HEK293 (cell line): ENCODE results near the gene SEMA4D.

ENCODE experiments used
- CTCF ChIA-PET: fragments of 350-600 bp; formaldehyde crosslinking; extraction: SDS; loops from one replicate; lab custom pipeline; 2021; ENCODE audit warnings: antibody characterized with exemption; lab: Yijun Ruan, JAX
- POLR2A ChIA-PET: fragments of 300-600 bp; formaldehyde crosslinking; extraction: SDS; loops from one replicate; lab custom pipeline; 2020; ENCODE audit warnings: antibody characterized with exemption, inconsistent platforms; lab: Yijun Ruan, JAX
- H3K27ac ChIP-seq: fragments of 200-500 bp; sonication (Bioruptor generic); 2 replicates; pipeline ENCODE4 v1.5.1; 2014; ENCODE audit warnings: low read depth, low read length, control low read depth, inconsistent platforms; ENCODE audit errors: extremely low read depth
- H3K36me3 ChIP-seq, 2 experiments: fragments of 200-500 bp in 1 of 2; sonication (Bioruptor generic) in 1 of 2; 1 replicate in 1 of 2; 2 replicates in 1 of 2; pipeline ENCODE4 v1.5.1; 2014 to 2017; ENCODE audit warnings: inconsistent platforms in 2 of 2, low read length in 2 of 2; ENCODE audit not compliant: control insufficient read depth in 2 of 2, insufficient read depth in 1 of 2
- H3K4me1 ChIP-seq: fragments of 200-500 bp; sonication (Bioruptor generic); 2 replicates; pipeline ENCODE4 v1.5.1; 2014; ENCODE audit warnings: mild to moderate bottlenecking, low read length, inconsistent platforms; ENCODE audit not compliant: control insufficient read depth, insufficient read depth
- H3K4me3 ChIP-seq: 2 replicates; pipeline ENCODE4 v1.5.1; 2011; ENCODE audit warnings: low read depth, mild to moderate bottlenecking, control low read depth, low read length, moderate library complexity
- H3K9me3 ChIP-seq: fragments of 200-500 bp; sonication (Bioruptor generic); 2 replicates; pipeline ENCODE4 v1.5.1; 2014; ENCODE audit warnings: low read depth, low read length, inconsistent platforms; ENCODE audit not compliant: control insufficient read depth, insufficient read depth
- BCL11B ChIP-seq: fragments of 450-650 bp; formaldehyde crosslinking; IDR thresholded peaks from 2 replicates; pipeline ENCODE4 v1.5.1; 2016; ENCODE audit warnings: low read depth, missing biosample characterization, missing genetic modification characterization
- GFI1B ChIP-seq: fragments of 450-650 bp; formaldehyde crosslinking; IDR thresholded peaks from 2 replicates; pipeline ENCODE4 v1.5.1; 2016; ENCODE audit warnings: missing biosample characterization, missing genetic modification characterization
- GLI2 ChIP-seq: fragments of 450-650 bp; formaldehyde crosslinking; IDR thresholded peaks from 2 replicates; pipeline ENCODE4; 2017; ENCODE audit warnings: missing biosample characterization, missing genetic modification characterization, low read depth, borderline replicate concordance
- HOXC10 ChIP-seq: sonication (generic); formaldehyde crosslinking; IDR thresholded peaks from 2 replicates; pipeline ENCODE4 v1.8.1; 2023; ENCODE audit warnings: mild to moderate bottlenecking, missing genetic modification reagents
- KLF8 ChIP-seq: fragments of 450-650 bp; formaldehyde crosslinking; IDR thresholded peaks from 2 replicates; pipeline ENCODE4 v1.5.1; 2016; ENCODE audit warnings: missing biosample characterization, missing genetic modification characterization
- REPIN1 ChIP-seq: fragments of 450-650 bp; formaldehyde crosslinking; IDR thresholded peaks from 2 replicates; pipeline ENCODE4 v1.5.1; 2017; ENCODE audit warnings: missing biosample characterization, missing genetic modification characterization, low read depth
- SCRT1 ChIP-seq: fragments of 450-650 bp; formaldehyde crosslinking; IDR thresholded peaks from 2 replicates; pipeline ENCODE4 v1.5.1; 2016; ENCODE audit warnings: missing biosample characterization, missing genetic modification characterization, borderline replicate concordance
- WT1 ChIP-seq: fragments of 450-650 bp; formaldehyde crosslinking; IDR thresholded peaks from 2 replicates; pipeline ENCODE4 v1.5.1; 2016; ENCODE audit warnings: missing biosample characterization, missing genetic modification characterization
- YY2 ChIP-seq: fragments of 450-650 bp; formaldehyde crosslinking; IDR thresholded peaks from 2 replicates; pipeline ENCODE4 v1.5.1; 2016; ENCODE audit warnings: missing biosample characterization, missing genetic modification characterization
- ZBTB7A ChIP-seq: fragments of 450-650 bp; formaldehyde crosslinking; IDR thresholded peaks from 2 replicates; pipeline ENCODE4 v1.5.1; 2016; ENCODE audit warnings: low read depth, missing biosample characterization, missing genetic modification characterization
- ZIC2 ChIP-seq: fragments of 450-650 bp; formaldehyde crosslinking; IDR thresholded peaks from 2 replicates; pipeline ENCODE4 v1.5.1; 2016; ENCODE audit warnings: missing biosample characterization, missing genetic modification characterization
- ZNF16 ChIP-seq: fragments of 450-650 bp; formaldehyde crosslinking; IDR thresholded peaks from 2 replicates; pipeline ENCODE4 v1.5.1; 2016; ENCODE audit warnings: low read depth, missing biosample characterization, missing genetic modification characterization
- ZNF18 ChIP-seq: fragments of 450-650 bp; formaldehyde crosslinking; IDR thresholded peaks from 2 replicates; pipeline ENCODE4 v1.5.1; 2016; ENCODE audit warnings: missing biosample characterization, missing genetic modification characterization
- ZNF23 ChIP-seq: fragments of 450-650 bp; formaldehyde crosslinking; IDR thresholded peaks from 2 replicates; pipeline ENCODE4 v1.5.1; 2016; ENCODE audit warnings: missing biosample characterization, missing genetic modification characterization, borderline replicate concordance
- ZNF280D ChIP-seq: fragments of 450-650 bp; formaldehyde crosslinking; IDR thresholded peaks from 2 replicates; pipeline ENCODE4 v1.5.1; 2016; ENCODE audit warnings: missing biosample characterization, missing genetic modification characterization
- ZNF292 ChIP-seq: fragments of 450-650 bp; formaldehyde crosslinking; IDR thresholded peaks from 2 replicates; pipeline ENCODE4 v1.5.1; 2016; ENCODE audit warnings: low read depth, missing biosample characterization, missing genetic modification characterization, borderline replicate concordance
- ZNF37A ChIP-seq: fragments of 450-650 bp; IDR thresholded peaks from 2 replicates; pipeline ENCODE4 v1.5.1; 2018; ENCODE audit warnings: missing biosample characterization, missing genetic modification characterization
- ZNF394 ChIP-seq: fragments of 450-650 bp; formaldehyde crosslinking; IDR thresholded peaks from 2 replicates; pipeline ENCODE4 v1.5.1; 2016; ENCODE audit warnings: missing biosample characterization, missing genetic modification characterization, mild to moderate bottlenecking, moderate library complexity, borderline replicate concordance
- ZNF416 ChIP-seq: fragments of 450-650 bp; formaldehyde crosslinking; IDR thresholded peaks from 2 replicates; pipeline ENCODE4 v1.5.1; 2016; ENCODE audit warnings: missing biosample characterization, missing genetic modification characterization
- ZNF426 ChIP-seq: fragments of 450-650 bp; formaldehyde crosslinking; IDR thresholded peaks from 2 replicates; pipeline ENCODE4 v1.5.1; 2017; ENCODE audit warnings: missing biosample characterization, missing genetic modification characterization, mild to moderate bottlenecking, inconsistent platforms, moderate library complexity
- ZNF521 ChIP-seq: fragments of 450-650 bp; formaldehyde crosslinking; IDR thresholded peaks from 2 replicates; pipeline ENCODE4 v1.5.1; 2017; ENCODE audit warnings: missing biosample characterization, mild to moderate bottlenecking, missing genetic modification characterization
- ZNF529 ChIP-seq: fragments of 450-650 bp; formaldehyde crosslinking; IDR thresholded peaks from 2 replicates; pipeline ENCODE4 v1.5.1; 2017; ENCODE audit warnings: missing genetic modification characterization, missing biosample characterization; ENCODE audit not compliant: insufficient replicate concordance
- ZNF558 ChIP-seq: fragments of 450-650 bp; formaldehyde crosslinking; IDR thresholded peaks from 2 replicates; pipeline ENCODE4 v1.5.1; 2016; ENCODE audit warnings: missing biosample characterization, missing genetic modification characterization
- ZNF624 ChIP-seq: fragments of 450-650 bp; formaldehyde crosslinking; IDR thresholded peaks from 2 replicates; pipeline ENCODE4 v1.5.1; 2017; ENCODE audit warnings: missing biosample characterization, missing genetic modification characterization
- ZNF664 ChIP-seq: fragments of 450-650 bp; formaldehyde crosslinking; IDR thresholded peaks from 2 replicates; pipeline ENCODE4 v1.5.1; 2016; ENCODE audit warnings: missing biosample characterization, missing genetic modification characterization
- ZSCAN23 ChIP-seq: fragments of 450-650 bp; formaldehyde crosslinking; IDR thresholded peaks from 2 replicates; pipeline ENCODE4 v1.5.1; 2016; ENCODE audit warnings: missing biosample characterization, missing genetic modification characterization
- ZSCAN30 ChIP-seq: fragments of 450-650 bp; IDR thresholded peaks from 2 replicates; pipeline ENCODE4 v1.5.1; 2018; ENCODE audit warnings: missing biosample characterization, mild to moderate bottlenecking, missing genetic modification characterization, moderate library complexity
- TF ChIP-seq, protein P1 (sequence below): fragments of 450-650 bp; formaldehyde crosslinking; IDR thresholded peaks from 2 replicates; pipeline ENCODE4 v1.5.1; 2016; ENCODE audit warnings: missing biosample characterization, missing genetic modification characterization
- TF ChIP-seq, protein P2 (sequence below): fragments of 450-650 bp; formaldehyde crosslinking; IDR thresholded peaks from 2 replicates; pipeline ENCODE4 v1.5.1; 2017; ENCODE audit warnings: missing biosample characterization, mild to moderate bottlenecking, missing genetic modification characterization, moderate library complexity

Gene SEMA4D

DNA sequence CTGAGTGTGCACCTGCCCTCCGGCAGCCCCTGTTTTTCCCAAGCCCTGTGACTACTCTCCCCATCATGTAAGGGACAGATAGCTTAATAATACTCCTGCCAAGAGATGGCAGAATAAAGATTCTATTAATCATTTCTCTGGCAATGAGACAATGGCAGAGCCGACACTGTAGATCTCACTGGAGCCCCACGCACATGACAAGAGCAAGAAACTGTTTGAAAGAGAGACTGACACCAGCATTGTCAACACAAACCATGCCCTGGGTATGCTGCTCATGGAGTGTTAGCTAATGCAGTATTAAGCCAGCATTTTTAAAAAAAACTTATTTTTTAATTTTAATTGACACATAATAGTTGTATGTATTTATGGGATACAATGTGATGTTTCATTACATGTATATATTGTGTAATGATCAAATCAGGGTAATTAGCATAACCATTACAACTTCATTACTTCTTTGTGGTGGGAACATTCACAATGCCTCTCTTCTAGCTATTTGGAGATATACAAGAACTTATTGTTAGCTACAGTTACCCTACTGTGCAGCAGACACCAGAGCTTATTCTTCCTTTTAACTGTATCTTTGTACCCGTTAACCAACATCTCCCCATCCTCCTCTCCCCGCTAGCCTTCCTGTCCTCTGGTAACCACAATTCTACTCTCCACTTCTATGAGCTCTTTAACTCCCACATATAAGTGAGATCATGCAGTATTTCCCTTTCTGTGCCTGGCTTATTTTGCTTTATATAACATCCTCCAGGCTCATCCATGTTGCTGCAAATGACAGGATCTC lies 31.5 kb upstream of the SEMA4D start:
- Histone ChIP-seq H3K4me1 (no peaks in the 10 kb centered on the region), H3K4me3 (no peak overlapping the region), H3K36me3 (no peaks in the 10 kb centered on the region)
- POLR2A ChIA-PET, result no interaction called here
- CTCF ChIA-PET, result interaction anchor here (0.6 to 3.9 kb wide), 4 partner anchors 9 to 578 kb away, joined by 3 to 25 read pairs (median 4); no protein-coding TSS in a partner anchor
- TF ChIP-seq ZNF558, result no peak
- TF ChIP-seq, protein P1, sequence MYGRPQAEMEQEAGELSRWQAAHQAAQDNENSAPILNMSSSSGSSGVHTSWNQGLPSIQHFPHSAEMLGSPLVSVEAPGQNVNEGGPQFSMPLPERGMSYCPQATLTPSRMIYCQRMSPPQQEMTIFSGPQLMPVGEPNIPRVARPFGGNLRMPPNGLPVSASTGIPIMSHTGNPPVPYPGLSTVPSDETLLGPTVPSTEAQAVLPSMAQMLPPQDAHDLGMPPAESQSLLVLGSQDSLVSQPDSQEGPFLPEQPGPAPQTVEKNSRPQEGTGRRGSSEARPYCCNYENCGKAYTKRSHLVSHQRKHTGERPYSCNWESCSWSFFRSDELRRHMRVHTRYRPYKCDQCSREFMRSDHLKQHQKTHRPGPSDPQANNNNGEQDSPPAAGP (tag by site-specific recombination), result no peak
- no peak for TF ChIP-seq ZNF18
- no peak for TF ChIP-seq ZNF16 (tag by site-specific recombination)
- TF ChIP-seq REPIN1 (tag by site-specific recombination), result no peak
- no peak for TF ChIP-seq ZNF394 (tag by site-specific recombination)
- TF ChIP-seq, protein P2, sequence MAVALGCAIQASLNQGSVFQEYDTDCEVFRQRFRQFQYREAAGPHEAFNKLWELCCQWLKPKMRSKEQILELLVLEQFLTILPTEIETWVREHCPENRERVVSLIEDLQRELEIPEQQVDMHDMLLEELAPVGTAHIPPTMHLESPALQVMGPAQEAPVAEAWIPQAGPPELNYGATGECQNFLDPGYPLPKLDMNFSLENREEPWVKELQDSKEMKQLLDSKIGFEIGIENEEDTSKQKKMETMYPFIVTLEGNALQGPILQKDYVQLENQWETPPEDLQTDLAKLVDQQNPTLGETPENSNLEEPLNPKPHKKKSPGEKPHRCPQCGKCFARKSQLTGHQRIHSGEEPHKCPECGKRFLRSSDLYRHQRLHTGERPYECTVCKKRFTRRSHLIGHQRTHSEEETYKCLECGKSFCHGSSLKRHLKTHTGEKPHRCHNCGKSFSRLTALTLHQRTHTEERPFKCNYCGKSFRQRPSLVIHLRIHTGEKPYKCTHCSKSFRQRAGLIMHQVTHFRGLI (tag by site-specific recombination), result no peak
- TF ChIP-seq ZNF664, result no peak
- TF ChIP-seq ZNF37A, result no peak
- no peak for TF ChIP-seq ZBTB7A (tag by site-specific recombination)
- no peak for TF ChIP-seq SCRT1 (tag by site-specific recombination)
- no peak for TF ChIP-seq ZNF521 (tag by site-specific recombination)
- TF ChIP-seq ZIC2 (tag by site-specific recombination), result no peak
- no peak for TF ChIP-seq BCL11B (tag by site-specific recombination)
- TF ChIP-seq ZNF416 (tag by site-specific recombination), result no peak
- TF ChIP-seq ZNF529 (tag by site-specific recombination), result no peak
- TF ChIP-seq ZNF23 (tag by site-specific recombination), result no peak
- no peak for TF ChIP-seq ZNF426 (tag by site-specific recombination)
- TF ChIP-seq, all 188 proteins: peak for 0
- no peaks in the 10 kb centered on the region for H3K9me3 ChIP-seq
- no peak overlapping the region for H3K27ac ChIP-seq

GRCh38 chr9:89528540-89528939 lies 30.6 kb upstream of the SEMA4D start:
- no peaks in the 10 kb centered on the region for H3K36me3 ChIP-seq
- POLR2A ChIA-PET, result no interaction called here
- no peak overlapping the region for H3K4me3 ChIP-seq
- no peaks in the 10 kb centered on the region for H3K4me1 ChIP-seq
- H3K9me3 ChIP-seq, result no peaks in the 10 kb centered on the region
- CTCF ChIA-PET, result interaction anchor here (3.9 kb wide), 1 partner anchor 21 kb away, joined by 25 read pairs; no protein-coding TSS in a partner anchor
- no peak overlapping the region for H3K27ac ChIP-seq
- TF ChIP-seq GFI1B (tag by site-specific recombination) (no peak), ZSCAN30 (tag by site-specific recombination) (no peak), ZNF426 (tag by site-specific recombination) (no peak), ZNF529 (tag by site-specific recombination) (no peak), HOXC10 (CRISPR knock-in tag) (no peak), ZNF624 (tag by site-specific recombination) (no peak), ZSCAN23 (tag by site-specific recombination) (no peak), ZNF292 (tag by site-specific recombination) (no peak), GLI2 (tag by site-specific recombination) (no peak), ZNF280D (tag by site-specific recombination) (no peak), WT1 (no peak), KLF8 (tag by site-specific recombination) (no peak), YY2 (tag by site-specific recombination) (no peak)
